LNCaP clone FGC (cell line): ENCODE measurements around the gene RSPH1.

Experiments
- DNase-seq: peaks from one replicate; pipeline ENCODE4 v3.0.0-alpha.2; 2011; ENCODE audit warnings: low read depth
- H3K4me3 ChIP-seq: 2 replicates; pipeline ENCODE4 v1.5.1; 2011; ENCODE audit warnings: mild to moderate bottlenecking, low read depth, low read length, control low read depth
- CTCF ChIP-seq: IDR thresholded peaks from 2 replicates; pipeline ENCODE4 v1.5.1; 2012; ENCODE audit warnings: mild to moderate bottlenecking; ENCODE audit not compliant: control insufficient read depth, insufficient read depth; ENCODE audit errors: extremely low read depth

Gene RSPH1

DNA sequence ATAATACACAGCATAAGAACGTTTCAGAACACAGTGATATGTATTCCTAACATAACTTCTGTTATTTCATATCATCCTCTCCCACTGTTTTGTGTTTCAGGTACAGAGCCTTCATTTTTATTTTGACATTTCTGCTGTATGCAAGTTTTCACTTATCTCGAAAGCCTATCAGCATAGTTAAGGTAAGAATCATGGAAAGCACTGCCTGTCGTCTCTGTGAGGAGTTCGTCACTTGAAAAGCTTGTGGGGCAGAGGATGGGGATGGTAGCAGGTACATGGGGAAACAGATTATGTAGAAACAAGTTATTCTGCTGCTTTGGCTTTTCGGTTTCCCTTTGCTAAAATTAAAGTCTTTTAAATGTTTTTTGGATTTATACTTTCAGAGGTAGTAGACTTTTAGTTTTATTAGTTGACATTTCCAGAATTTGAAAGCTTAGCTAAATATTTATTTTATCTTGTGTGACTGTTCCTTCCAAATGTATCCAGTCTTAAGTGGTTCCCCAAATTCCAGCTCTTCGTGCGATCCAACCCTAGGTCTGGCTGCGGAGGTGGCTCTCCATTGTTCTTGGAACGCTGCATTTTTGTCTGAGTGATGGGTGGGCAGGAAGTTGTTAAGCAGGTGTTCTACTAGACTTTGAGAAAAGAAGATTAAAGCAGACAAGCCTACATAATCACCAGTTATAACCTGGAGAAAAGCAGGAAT lies 29.8 kb upstream of the RSPH1 start:
- TF ChIP-seq CTCF: no peak
- no peak for DNase-seq
- H3K4me3 ChIP-seq: no peak overlapping the region

DNA sequence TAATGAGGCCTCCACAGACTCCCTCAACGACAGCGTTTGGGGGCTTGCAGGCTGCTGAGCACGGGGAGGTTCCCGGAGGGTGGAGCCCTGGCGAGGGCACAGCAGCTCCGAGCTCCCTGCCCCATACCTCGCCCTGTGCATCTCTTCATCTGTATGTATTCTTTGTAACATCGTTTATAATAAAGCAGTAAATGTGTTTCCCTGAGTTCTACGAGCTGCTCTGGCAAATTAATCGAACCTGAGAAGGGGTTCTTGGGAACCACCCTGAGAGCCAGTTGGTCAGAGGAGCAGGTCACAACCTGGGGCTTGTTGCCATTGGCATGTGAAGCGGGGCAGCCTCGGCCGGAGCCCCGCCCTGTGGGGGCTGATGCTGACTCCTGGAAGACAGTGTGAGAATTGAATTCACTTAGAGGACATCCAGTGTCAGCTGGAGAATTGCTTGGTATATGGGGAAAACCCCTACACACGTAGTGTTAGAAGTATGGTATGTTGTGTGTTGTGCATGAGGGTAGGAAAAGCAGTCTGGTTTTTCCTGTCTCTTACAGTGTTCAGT lies 29.1 kb upstream of the RSPH1 start:
- peak overlapping the region; percentile 26 for H3K4me3 ChIP-seq
- no peak for DNase-seq
- TF ChIP-seq CTCF: no peak

- no peak for TF ChIP-seq CTCF
- peak; percentile 38 for DNase-seq
- peak overlapping the region; percentile 26 for H3K4me3 ChIP-seq
Measured at GRCh38 chr21:42524341-42525028, 28.5 kb upstream of the RSPH1 start.

DNA sequence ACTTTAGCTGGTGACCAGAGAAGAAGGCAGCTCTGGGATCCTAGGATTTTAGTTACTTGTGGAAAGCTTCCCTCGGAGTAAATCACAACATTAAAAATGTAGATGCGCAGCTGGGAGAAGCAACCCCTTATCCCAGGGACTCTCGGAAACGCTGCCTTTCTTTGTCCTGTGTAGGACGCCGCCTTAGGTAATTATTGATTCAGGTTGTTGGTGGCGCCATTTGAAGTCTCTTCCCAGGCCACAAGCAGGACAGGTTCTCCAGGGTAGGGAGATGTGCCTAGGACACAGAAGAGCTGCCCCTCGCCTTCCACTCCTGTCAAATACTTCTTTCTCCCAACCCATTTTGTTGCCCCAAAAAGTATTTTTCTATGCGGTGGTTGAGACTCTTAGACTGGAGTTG lies 27.9 kb upstream of the RSPH1 start:
- TF ChIP-seq CTCF: no peak
- H3K4me3 ChIP-seq: no peak overlapping the region
- DNase-seq: no peak

DNA sequence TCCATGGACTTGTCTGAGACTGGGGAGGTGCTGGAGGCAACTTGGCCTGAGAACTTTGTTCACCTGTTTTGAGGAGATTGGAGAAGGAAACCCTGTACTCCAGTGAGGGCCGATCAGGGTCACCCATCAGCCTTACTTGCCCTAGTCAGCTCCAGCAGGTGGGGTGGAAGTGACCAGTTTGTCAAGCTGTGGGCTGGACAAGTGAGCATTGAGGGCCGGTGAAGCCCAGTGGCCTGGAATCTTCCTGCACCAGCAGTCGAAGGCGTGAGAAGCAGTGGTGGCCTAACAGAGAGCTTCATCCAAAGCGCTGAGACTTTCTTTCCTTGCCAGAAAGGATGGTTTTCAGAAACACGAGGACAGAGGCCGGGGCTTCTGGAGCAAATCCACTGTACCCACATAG lies 27.2 kb upstream of the RSPH1 start:
- no peak overlapping the region for H3K4me3 ChIP-seq
- DNase-seq: no peak
- TF ChIP-seq CTCF: no peak

DNA sequence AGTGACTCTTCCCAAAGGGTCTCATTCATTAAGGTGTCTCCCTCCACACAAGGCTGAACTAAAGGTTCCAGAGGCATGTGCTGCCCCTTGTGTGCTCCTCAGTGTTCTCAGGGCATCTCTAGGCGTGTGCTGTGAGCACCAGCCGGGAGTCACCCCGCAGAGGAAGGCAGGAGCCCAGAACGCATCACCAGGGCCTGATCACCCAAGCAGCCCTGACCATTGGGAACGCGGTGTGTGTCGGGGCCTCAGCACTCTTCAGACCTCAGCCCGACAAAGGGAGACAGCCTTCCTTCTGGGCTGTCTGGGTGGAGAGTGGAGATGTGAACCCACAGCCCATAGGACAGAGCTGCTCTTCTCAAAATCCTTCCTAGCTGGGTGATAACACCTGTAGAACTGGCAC lies 26.7 kb upstream of the RSPH1 start:
- no peak for DNase-seq
- no peak for TF ChIP-seq CTCF
- no peak overlapping the region for H3K4me3 ChIP-seq
